Mesodermal cell (in vitro differentiated cells): ENCODE measurements around the gene DHX15.

Experiments
- H3K27ac ChIP-seq: 2 replicates; pipeline ENCODE4 v1.7.0; 2013; ENCODE audit warnings: mild to moderate bottlenecking, low read depth, low read length, moderate library complexity; ENCODE audit not compliant: severe bottlenecking
- H3K36me3 ChIP-seq: 2 replicates; pipeline ENCODE4 v1.7.1; 2013; ENCODE audit warnings: mild to moderate bottlenecking, low read length, moderate library complexity; ENCODE audit not compliant: control insufficient read depth, insufficient read depth
- H3K4me1 ChIP-seq: one replicate; pipeline ENCODE4 v1.7.1; 2013; ENCODE audit warnings: mild to moderate bottlenecking, low read length; ENCODE audit not compliant: insufficient read depth, control insufficient read depth, poor library complexity, severe bottlenecking
- H3K4me3 ChIP-seq: 2 replicates; pipeline ENCODE4 v1.7.0; 2013; ENCODE audit warnings: low read length, control low read depth, mild to moderate bottlenecking; ENCODE audit not compliant: insufficient read depth, poor library complexity, severe bottlenecking; ENCODE audit errors: extremely low read depth
- H3K9me3 ChIP-seq: 2 replicates; pipeline ENCODE4 v1.7.1; 2013; ENCODE audit warnings: mild to moderate bottlenecking, low read length, moderate library complexity; ENCODE audit not compliant: control insufficient read depth
- WGBS, 2 experiments: methylation state at CpG; one replicate each; pipeline ENCODE4 v1.1.5; 2013; ENCODE audit warnings: missing lambda C conversion rate in 2 of 2; ENCODE audit not compliant: insufficient coverage in 2 of 2; 5-methylcytosine and 5-hydroxymethylcytosine counted together

Gene DHX15

GRCh38 chr4:24582235-24582832, 2.0 kb downstream of the DHX15 start:
- Histone ChIP-seq H3K4me3 (peak overlapping the region; percentile 98), H3K27ac (no peak overlapping the region), H3K9me3 (no peaks in the 10 kb centered on the region), H3K4me1 (peaks cover 12% of the 10 kb centered on the region), H3K36me3 (peaks cover 50% of the 10 kb centered on the region)
- WGBS, 2 experiments = 100% methylated on average over 1 of the region's 5 CpGs

- no peak overlapping the region for H3K4me3 ChIP-seq
- peaks cover 12% of the 10 kb centered on the region for H3K4me1 ChIP-seq
- no peaks in the 10 kb centered on the region for H3K9me3 ChIP-seq
- peaks cover 88% of the 10 kb centered on the region for H3K36me3 ChIP-seq
- 94 to 100% methylated on average over 2 to 4 of the region's 4 CpGs for WGBS, 2 experiments
- H3K27ac ChIP-seq = no peak overlapping the region
Observed at GRCh38 chr4:24578364-24578763, 6.0 kb downstream of the DHX15 start.

- 94 to 95% methylated on average over 11 to 17 of the region's 17 CpGs for WGBS, 2 experiments
- no peak overlapping the region for H3K4me3 ChIP-seq
- no peaks in the 10 kb centered on the region for H3K9me3 ChIP-seq
- peaks cover 12% of the 10 kb centered on the region for H3K4me1 ChIP-seq
- peaks cover 98% of the 10 kb centered on the region for H3K36me3 ChIP-seq
- no peak overlapping the region for H3K27ac ChIP-seq
Observed at GRCh38 chr4:24576276-24576675, 8.1 kb downstream of the DHX15 start.

- no peak overlapping the region for H3K27ac ChIP-seq
- H3K4me3 ChIP-seq = no peak overlapping the region
- H3K36me3 ChIP-seq = peaks cover 97% of the 10 kb centered on the region
- peaks cover 12% of the 10 kb centered on the region for H3K4me1 ChIP-seq
- no peaks in the 10 kb centered on the region for H3K9me3 ChIP-seq
Observed at GRCh38 chr4:24574236-24574635, 10.1 kb downstream of the DHX15 start.

GRCh38 chr4:24573582-24573981, 10.8 kb downstream of the DHX15 start:
- Histone ChIP-seq H3K27ac (no peak overlapping the region), H3K36me3 (peaks cover 93% of the 10 kb centered on the region), H3K4me1 (peaks cover 9% of the 10 kb centered on the region), H3K9me3 (no peaks in the 10 kb centered on the region), H3K4me3 (no peak overlapping the region)
- 50% methylated on average over 2 of the region's 2 CpGs for WGBS, 2 experiments

- Histone ChIP-seq H3K4me1 (no peaks in the 10 kb centered on the region), H3K9me3 (no peaks in the 10 kb centered on the region), H3K4me3 (no peak overlapping the region), H3K27ac (no peak overlapping the region), H3K36me3 (peaks cover 85% of the 10 kb centered on the region)
- WGBS, 2 experiments = 100% methylated on average over 1 to 3 of the region's 5 CpGs
Observed at GRCh38 chr4:24570574-24571236, 13.6 kb downstream of the DHX15 start.

- Histone ChIP-seq H3K36me3 (peaks cover 85% of the 10 kb centered on the region), H3K4me3 (no peak overlapping the region), H3K4me1 (no peaks in the 10 kb centered on the region), H3K9me3 (no peaks in the 10 kb centered on the region), H3K27ac (no peak overlapping the region)
- WGBS, 2 experiments = 100% methylated on average over 1 of the region's 1 CpG
Observed at GRCh38 chr4:24570172-24570571, 14.2 kb downstream of the DHX15 start.

GRCh38 chr4:24569662-24570061, 14.7 kb downstream of the DHX15 start:
- no peak overlapping the region for H3K27ac ChIP-seq
- H3K4me3 ChIP-seq = no peak overlapping the region
- H3K4me1 ChIP-seq = no peaks in the 10 kb centered on the region
- peaks cover 84% of the 10 kb centered on the region for H3K36me3 ChIP-seq
- no CpG with 5 or more reads among the region's 2 CpGs for WGBS, 2 experiments
- no peaks in the 10 kb centered on the region for H3K9me3 ChIP-seq

- H3K4me3 ChIP-seq = no peak overlapping the region
- no peaks in the 10 kb centered on the region for H3K4me1 ChIP-seq
- no peaks in the 10 kb centered on the region for H3K9me3 ChIP-seq
- peaks cover 83% of the 10 kb centered on the region for H3K36me3 ChIP-seq
- no peak overlapping the region for H3K27ac ChIP-seq
Observed at GRCh38 chr4:24568425-24568824, 15.9 kb downstream of the DHX15 start.

GRCh38 chr4:24565054-24565453, 19.3 kb downstream of the DHX15 start:
- H3K9me3 ChIP-seq = no peaks in the 10 kb centered on the region
- peaks cover 75% of the 10 kb centered on the region for H3K36me3 ChIP-seq
- no peaks in the 10 kb centered on the region for H3K4me1 ChIP-seq
- H3K27ac ChIP-seq = no peak overlapping the region
- H3K4me3 ChIP-seq = no peak overlapping the region

GRCh38 chr4:24564488-24564887, 19.9 kb downstream of the DHX15 start:
- H3K36me3 ChIP-seq = peaks cover 69% of the 10 kb centered on the region
- no peak overlapping the region for H3K27ac ChIP-seq
- no peak overlapping the region for H3K4me3 ChIP-seq
- no peaks in the 10 kb centered on the region for H3K9me3 ChIP-seq
- WGBS, 2 experiments = 93 to 100% methylated on average over 1 of the region's 2 CpGs
- H3K4me1 ChIP-seq = no peaks in the 10 kb centered on the region
